ENCODE data around the gene LMCD1.

DNA sequence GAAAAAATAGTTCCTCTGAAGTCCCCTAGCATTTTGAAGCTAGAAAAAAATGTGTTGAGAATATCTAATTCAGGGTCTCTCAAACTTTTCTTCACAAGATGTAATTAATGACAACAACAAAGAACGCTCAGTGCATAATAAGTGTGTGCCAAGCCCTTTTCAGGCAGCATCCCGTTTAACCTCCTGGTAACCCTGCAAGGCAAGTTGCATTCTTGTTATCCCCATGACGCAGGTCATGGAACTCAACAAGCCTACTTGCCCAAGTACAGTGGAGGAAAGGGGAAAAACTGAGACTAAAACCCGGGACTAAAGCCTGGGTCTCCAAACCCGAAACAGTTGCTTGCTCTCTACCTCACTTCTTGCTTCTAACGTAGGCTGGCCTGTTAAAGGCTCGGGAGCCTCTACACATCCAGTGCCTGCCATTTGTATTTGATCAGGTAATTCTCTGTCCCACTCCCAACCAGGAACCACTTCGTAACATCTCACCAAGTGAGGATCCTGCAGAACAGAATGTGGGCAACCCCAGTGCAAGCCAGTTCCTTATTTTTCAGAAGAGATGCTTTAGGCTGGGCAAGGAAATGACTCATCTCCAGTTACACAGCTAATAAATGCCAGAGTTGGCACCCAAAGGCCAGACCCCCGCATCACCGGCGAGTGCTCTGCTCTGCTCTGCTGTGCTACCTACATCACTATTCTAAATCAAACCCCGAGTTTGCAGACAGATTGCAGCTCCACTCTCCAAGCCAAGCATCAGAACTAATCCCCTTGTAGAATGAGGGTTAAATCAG lies 28.3 kb downstream of the LMCD1 start:
- TF ChIP-seq NFIC (IDR thresholded peaks at IDR 0.05) (no peak), RAD21 (IDR thresholded peaks at IDR 0.05; ENCODE audit: low read depth) (no peak)
- TF ChIP-seq, protein P1, sequence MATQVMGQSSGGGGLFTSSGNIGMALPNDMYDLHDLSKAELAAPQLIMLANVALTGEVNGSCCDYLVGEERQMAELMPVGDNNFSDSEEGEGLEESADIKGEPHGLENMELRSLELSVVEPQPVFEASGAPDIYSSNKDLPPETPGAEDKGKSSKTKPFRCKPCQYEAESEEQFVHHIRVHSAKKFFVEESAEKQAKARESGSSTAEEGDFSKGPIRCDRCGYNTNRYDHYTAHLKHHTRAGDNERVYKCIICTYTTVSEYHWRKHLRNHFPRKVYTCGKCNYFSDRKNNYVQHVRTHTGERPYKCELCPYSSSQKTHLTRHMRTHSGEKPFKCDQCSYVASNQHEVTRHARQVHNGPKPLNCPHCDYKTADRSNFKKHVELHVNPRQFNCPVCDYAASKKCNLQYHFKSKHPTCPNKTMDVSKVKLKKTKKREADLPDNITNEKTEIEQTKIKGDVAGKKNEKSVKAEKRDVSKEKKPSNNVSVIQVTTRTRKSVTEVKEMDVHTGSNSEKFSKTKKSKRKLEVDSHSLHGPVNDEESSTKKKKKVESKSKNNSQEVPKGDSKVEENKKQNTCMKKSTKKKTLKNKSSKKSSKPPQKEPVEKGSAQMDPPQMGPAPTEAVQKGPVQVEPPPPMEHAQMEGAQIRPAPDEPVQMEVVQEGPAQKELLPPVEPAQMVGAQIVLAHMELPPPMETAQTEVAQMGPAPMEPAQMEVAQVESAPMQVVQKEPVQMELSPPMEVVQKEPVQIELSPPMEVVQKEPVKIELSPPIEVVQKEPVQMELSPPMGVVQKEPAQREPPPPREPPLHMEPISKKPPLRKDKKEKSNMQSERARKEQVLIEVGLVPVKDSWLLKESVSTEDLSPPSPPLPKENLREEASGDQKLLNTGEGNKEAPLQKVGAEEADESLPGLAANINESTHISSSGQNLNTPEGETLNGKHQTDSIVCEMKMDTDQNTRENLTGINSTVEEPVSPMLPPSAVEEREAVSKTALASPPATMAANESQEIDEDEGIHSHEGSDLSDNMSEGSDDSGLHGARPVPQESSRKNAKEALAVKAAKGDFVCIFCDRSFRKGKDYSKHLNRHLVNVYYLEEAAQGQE (IDR thresholded peaks at IDR 0.05; ENCODE audit: low read depth): no peak

Measured in Ishikawa (cell line).